Measurements from ENCODE around the gene RAET1G. TPM values are rescaled to one million over a fixed set of nuclear protein-coding genes. Genes with fewer than 3 reads are reported as not detected.

RAET1G gene
- total and polyA plus RNA-seq, 9 of the 15 experiments (the other 6 are each of a cell fraction or from before 2014, with no cell fraction given): 0.11 TPM; not detected in 8

- TF ChIP-seq BCOR (IDR thresholded peaks at IDR 0.05) (no peak), SRSF7 (optimal IDR thresholded peaks at IDR 0.05; ENCODE audit: low read depth, low read length) (no peak), IRF2 (CRISPR knock-in tag; IDR thresholded peaks at IDR 0.05) (no peak), TBL1XR1 (IDR thresholded peaks at IDR 0.05; ENCODE audit: low read length in 2 of 2) (peak in 1 of 2 experiments; percentile 95; a peak in 2 of 4 replicates), ZBTB1 (CRISPR knock-in tag; IDR thresholded peaks at IDR 0.05; ENCODE audit: borderline replicate concordance, low read depth) (no peak), RAD21 (CRISPR knock-in tag; conservative IDR thresholded peaks at IDR 0.05 in 1 of 2, IDR thresholded peaks at IDR 0.05 in 1 of 2) (peak; percentile 95 to 96), ZNF41 (CRISPR knock-in tag; conservative IDR thresholded peaks at IDR 0.05) (no peak), U2AF2 (optimal IDR thresholded peaks at IDR 0.05; ENCODE audit: low read depth, low read length) (no peak), ZNF695 (CRISPR knock-in tag; IDR thresholded peaks at IDR 0.05) (no peak), KLF10 (CRISPR knock-in tag; IDR thresholded peaks at IDR 0.05) (no peak), CAMTA2 (CRISPR knock-in tag; conservative IDR thresholded peaks at IDR 0.05) (no peak), TGIF2 (CRISPR knock-in tag; IDR thresholded peaks at IDR 0.05) (no peak), HDAC3 (IDR thresholded peaks at IDR 0.05; ENCODE audit: borderline replicate concordance, partially characterized antibody) (peak; percentile 54), ZZZ3 (IDR thresholded peaks at IDR 0.05) (no peak), PYGO2 (tag; IDR thresholded peaks at IDR 0.05) (no peak), TOE1 (IDR thresholded peaks at IDR 0.05; ENCODE audit: borderline replicate concordance) (no peak), TOE1 (CRISPR knock-in tag; IDR thresholded peaks at IDR 0.05; ENCODE audit: borderline replicate concordance, low read depth) (no peak), KLF16 (IDR thresholded peaks at IDR 0.05) (peak; percentile 33; the same call in 1 of the 2 replicates), FOXP1 (CRISPR knock-in tag; IDR thresholded peaks at IDR 0.05) (no peak), SP1 (CRISPR knock-in tag; IDR thresholded peaks at IDR 0.05) (peak; percentile 58)
- TF ChIP-seq, protein P1, sequence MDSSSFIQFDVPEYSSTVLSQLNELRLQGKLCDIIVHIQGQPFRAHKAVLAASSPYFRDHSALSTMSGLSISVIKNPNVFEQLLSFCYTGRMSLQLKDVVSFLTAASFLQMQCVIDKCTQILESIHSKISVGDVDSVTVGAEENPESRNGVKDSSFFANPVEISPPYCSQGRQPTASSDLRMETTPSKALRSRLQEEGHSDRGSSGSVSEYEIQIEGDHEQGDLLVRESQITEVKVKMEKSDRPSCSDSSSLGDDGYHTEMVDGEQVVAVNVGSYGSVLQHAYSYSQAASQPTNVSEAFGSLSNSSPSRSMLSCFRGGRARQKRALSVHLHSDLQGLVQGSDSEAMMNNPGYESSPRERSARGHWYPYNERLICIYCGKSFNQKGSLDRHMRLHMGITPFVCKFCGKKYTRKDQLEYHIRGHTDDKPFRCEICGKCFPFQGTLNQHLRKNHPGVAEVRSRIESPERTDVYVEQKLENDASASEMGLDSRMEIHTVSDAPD (CRISPR knock-in tag; IDR thresholded peaks at IDR 0.05): no peak
- TF ChIP-seq, protein P2, sequence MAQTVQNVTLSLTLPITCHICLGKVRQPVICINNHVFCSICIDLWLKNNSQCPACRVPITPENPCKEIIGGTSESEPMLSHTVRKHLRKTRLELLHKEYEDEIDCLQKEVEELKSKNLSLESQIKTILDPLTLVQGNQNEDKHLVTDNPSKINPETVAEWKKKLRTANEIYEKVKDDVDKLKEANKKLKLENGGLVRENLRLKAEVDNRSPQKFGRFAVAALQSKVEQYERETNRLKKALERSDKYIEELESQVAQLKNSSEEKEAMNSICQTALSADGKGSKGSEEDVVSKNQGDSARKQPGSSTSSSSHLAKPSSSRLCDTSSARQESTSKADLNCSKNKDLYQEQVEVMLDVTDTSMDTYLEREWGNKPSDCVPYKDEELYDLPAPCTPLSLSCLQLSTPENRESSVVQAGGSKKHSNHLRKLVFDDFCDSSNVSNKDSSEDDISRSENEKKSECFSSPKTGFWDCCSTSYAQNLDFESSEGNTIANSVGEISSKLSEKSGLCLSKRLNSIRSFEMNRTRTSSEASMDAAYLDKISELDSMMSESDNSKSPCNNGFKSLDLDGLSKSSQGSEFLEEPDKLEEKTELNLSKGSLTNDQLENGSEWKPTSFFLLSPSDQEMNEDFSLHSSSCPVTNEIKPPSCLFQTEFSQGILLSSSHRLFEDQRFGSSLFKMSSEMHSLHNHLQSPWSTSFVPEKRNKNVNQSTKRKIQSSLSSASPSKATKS (CRISPR knock-in tag; IDR thresholded peaks at IDR 0.05): no peak
- TF ChIP-seq, protein P3, sequence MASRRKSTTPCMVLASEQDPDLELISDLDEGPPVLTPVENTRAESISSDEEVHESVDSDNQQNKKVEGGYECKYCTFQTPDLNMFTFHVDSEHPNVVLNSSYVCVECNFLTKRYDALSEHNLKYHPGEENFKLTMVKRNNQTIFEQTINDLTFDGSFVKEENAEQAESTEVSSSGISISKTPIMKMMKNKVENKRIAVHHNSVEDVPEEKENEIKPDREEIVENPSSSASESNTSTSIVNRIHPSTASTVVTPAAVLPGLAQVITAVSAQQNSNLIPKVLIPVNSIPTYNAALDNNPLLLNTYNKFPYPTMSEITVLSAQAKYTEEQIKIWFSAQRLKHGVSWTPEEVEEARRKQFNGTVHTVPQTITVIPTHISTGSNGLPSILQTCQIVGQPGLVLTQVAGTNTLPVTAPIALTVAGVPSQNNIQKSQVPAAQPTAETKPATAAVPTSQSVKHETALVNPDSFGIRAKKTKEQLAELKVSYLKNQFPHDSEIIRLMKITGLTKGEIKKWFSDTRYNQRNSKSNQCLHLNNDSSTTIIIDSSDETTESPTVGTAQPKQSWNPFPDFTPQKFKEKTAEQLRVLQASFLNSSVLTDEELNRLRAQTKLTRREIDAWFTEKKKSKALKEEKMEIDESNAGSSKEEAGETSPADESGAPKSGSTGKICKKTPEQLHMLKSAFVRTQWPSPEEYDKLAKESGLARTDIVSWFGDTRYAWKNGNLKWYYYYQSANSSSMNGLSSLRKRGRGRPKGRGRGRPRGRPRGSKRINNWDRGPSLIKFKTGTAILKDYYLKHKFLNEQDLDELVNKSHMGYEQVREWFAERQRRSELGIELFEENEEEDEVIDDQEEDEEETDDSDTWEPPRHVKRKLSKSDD (conservative IDR thresholded peaks at IDR 0.05; ENCODE audit: low read length): no peak
Measured at GRCh38 chr6:149934249-149935156, 11.6 kb upstream of the RAET1G start (continued).
